Fibroblast of mammary gland (primary cell): Measurements from ENCODE around the gene ABCF3.

ENCODE experiments used
- DNase-seq: peaks from one replicate; pipeline ENCODE4 v3.0.0-alpha.2; 2010; ENCODE audit warnings: low read depth
- H3K4me3 ChIP-seq: 2 replicates; pipeline ENCODE4 v1.5.1; 2011; ENCODE audit warnings: low read depth, mild to moderate bottlenecking, low read length, moderate library complexity; ENCODE audit not compliant: control insufficient read depth
- CTCF ChIP-seq: conservative IDR thresholded peaks from 2 replicates; pipeline ENCODE4 v1.5.1; 2011; ENCODE audit warnings: low read depth, low read length, inconsistent platforms; ENCODE audit not compliant: control insufficient read depth, insufficient read depth

Gene ABCF3

GRCh38 chr3:184172681-184173373, 13.2 kb upstream of the ABCF3 start:
- H3K4me3 ChIP-seq: no peak overlapping the region
- TF ChIP-seq CTCF: no peak
- peak; percentile 97 for DNase-seq

DNA sequence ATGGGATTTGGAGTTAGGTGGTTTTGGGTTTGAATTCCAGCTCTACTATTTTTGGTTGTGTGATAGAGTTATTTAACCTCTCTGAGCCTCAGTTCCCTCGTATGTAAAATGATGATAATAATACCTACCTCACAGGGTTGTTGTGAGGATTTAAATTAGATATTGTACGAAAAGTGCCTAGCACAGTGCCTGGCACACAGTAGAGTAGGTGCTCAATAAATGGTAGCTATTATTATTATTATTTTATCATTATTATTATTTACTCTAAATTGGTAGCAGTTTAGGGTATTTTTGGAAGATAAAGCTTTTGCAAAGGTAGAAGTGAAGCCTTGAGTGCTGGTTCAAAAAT, 12.7 kb upstream of the ABCF3 start:
- no peak for TF ChIP-seq CTCF
- no peak overlapping the region for H3K4me3 ChIP-seq
- DNase-seq: no peak

- no peak for DNase-seq
- no peak overlapping the region for H3K4me3 ChIP-seq
- TF ChIP-seq CTCF: no peak
Observed at GRCh38 chr3:184174284-184174645, 11.7 kb upstream of the ABCF3 start.

DNA sequence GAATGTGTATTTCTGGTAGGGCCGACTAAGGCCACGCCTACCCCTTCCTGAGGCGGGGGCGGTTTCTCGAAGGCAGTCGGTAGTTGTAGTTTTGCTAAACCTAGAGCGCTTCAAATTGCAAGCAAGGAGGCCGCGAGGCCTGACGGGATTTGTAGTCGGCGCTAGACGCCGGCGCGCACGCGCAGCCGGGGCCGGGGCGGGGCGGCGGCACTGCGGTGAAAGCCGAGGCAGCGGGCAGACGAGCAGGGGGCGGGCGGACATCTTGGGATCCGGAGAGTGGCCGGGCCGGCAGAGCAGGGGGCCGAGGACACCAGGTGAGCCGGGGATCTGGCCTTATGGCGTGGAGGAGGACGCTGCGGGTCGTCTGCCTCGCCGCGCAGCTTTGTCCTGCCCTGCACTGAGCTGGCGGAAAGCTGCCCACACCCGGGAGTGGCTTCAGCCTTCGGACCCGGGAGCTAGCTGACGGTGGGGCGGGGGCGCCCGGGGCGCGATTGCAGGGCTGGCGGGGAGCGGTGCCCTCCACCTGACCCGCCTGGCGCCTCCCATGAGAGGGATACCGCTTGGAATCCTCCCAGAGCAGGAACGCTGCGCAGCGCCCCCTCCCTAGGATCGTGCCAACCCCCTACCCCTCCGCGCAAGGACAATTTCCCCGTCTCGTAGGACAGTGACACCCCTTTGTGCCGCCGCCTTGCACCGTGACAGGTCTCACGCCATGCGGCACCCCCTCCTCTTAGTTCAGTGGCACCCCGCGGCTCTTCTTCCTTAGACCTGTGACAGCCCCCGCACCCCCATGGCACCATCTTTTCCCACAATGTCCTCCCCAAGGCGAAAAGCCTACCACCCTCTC, 11.1 kb upstream of the ABCF3 start, which contains the start of gene AP2M1:
Gene AP2M1 (plus strand): TSS at position 210 of the 847 bp plus-strand sequence. CDS start 2,139 bp downstream, outside the sequence.
- peak within 1 kb of the TSS; percentile 91 for H3K4me3 ChIP-seq
- DNase-seq: peak; percentile 99
- no peak for TF ChIP-seq CTCF

DNA sequence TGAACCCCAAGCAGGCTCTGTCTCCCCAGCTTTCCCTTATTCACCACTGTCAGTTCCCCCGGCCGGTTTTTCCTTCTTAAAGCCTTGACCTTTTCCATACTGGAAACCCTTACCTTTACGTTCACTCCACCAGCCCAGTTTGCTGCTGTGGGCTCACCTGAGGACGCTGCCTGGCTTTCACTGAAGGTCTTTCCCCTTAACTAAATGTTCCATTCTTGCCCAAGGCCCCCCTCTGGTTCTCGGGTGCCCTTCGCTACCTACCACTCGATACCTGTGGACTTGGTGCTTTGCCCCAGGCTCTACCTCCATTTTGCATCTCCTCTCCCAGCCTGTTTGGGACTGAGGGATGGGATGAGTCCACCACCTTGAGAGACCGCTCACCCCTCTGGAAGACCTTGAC, 10.5 kb upstream of the ABCF3 start:
- peak overlapping the region; percentile 91 for H3K4me3 ChIP-seq
- TF ChIP-seq CTCF: no peak
- no peak for DNase-seq

DNA sequence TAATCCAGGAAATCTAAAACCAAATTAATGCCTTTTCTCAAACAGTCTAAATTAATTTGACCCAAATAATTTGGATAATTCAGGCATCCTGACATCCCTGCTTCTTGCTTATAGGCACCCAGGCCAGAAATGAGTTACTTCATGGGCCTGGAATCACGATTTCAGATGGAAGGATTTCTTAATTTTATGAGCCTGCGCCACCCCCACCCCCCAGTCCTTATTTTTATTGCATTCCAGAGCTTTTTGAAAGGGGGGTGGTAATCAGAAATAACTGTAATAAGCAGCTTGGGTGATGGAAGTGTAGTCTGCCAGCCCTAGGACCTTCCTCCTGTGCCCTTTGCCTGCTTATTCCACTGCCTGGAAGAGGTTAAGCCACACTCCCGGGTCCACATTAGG, 10.0 kb upstream of the ABCF3 start:
- peak overlapping the region; percentile 91 for H3K4me3 ChIP-seq
- no peak for DNase-seq
- no peak for TF ChIP-seq CTCF
